Measurements from ENCODE around the gene FASTK. TPM values are rescaled to one million over a fixed set of nuclear protein-coding genes. Genes with fewer than 3 reads are reported as not detected.

FASTK gene
- total and polyA plus RNA-seq, 2 donors (not counting 3 experiments of a cell fraction or from before 2014, with no cell fraction given), result 73.3 to 113 TPM

GRCh38 chr7:151035902-151036301 lies 44.7 kb downstream of the FASTK start:
- DNase-seq (ENCODE audit: low read depth, low spot score), result no peak
- POLR2A ChIA-PET, result no interaction called here
- no peak overlapping the region for H3K4me2 ChIP-seq (ENCODE audit: insufficient read depth, low read length)
- H3K4me1 ChIP-seq (ENCODE audit: control insufficient read depth, extremely low read depth, insufficient read depth, low read length), result peaks cover 20% of the 10 kb centered on the region
- no peak overlapping the region for H3K9ac ChIP-seq (replicated peaks; ENCODE audit: extremely low read depth, insufficient read depth, low read length)
- no peak overlapping the region for H2AFZ ChIP-seq (ENCODE audit: low read depth, low read length)
- CTCF ChIA-PET, result interaction anchor here (1.3 to 1.7 kb wide), 2 partner anchors 17 to 28 kb away, joined by 3 to 4 read pairs; no protein-coding TSS in a partner anchor
- no peak overlapping the region for H3K27ac ChIP-seq (ENCODE audit: insufficient read depth, low read depth, low read length)
- no TSS peak for BruUV-seq (replicated peaks)
- H3K9me3 ChIP-seq (replicated peaks; ENCODE audit: control insufficient read depth, insufficient read depth, low read length), result no peaks in the 10 kb centered on the region
- peaks cover 0 to 17% of the 10 kb centered on the region in 2 experiments for H3K36me3 ChIP-seq (ENCODE audit: control insufficient read depth in 2 of 2, extremely low read depth in 1 of 2, insufficient read depth in 2 of 2, low read length in 2 of 2)
- H3K79me2 ChIP-seq (ENCODE audit: control insufficient read depth, insufficient read depth, low read length), result no peaks in the 10 kb centered on the region
- dilution Hi-C loops (cut with MboI; ENCODE audit: extremely low pct_ligation_motif_present, low sequenced_read_pairs), result no loop called here
- H3K4me3 ChIP-seq (replicated peaks in 1 of 3; ENCODE audit: insufficient read depth in 1 of 3, low read depth in 1 of 3, low read length in 3 of 3), result no peak overlapping the region
- TF ChIP-seq POLR2A (IDR thresholded peaks at IDR 0.05; ENCODE audit: low read depth, low read length), result no peak
- TF ChIP-seq CTCF (IDR thresholded peaks at IDR 0.05; ENCODE audit: extremely low read depth in 1 of 2, insufficient read depth in 1 of 2, low read depth in 1 of 2, low read length in 2 of 2), result no peak
- no peak for TF ChIP-seq EZH2 (IDR thresholded peaks at IDR 0.05; ENCODE audit: borderline replicate concordance, low read depth, low read length, severe bottlenecking)
- no peak for TF ChIP-seq FOS (IDR thresholded peaks at IDR 0.05; ENCODE audit: borderline replicate concordance, insufficient read depth, low read length)
- no peak for TF ChIP-seq MYC (IDR thresholded peaks at IDR 0.05; ENCODE audit: low read depth, low read length)
- no peak for TF ChIP-seq GATA2 (IDR thresholded peaks at IDR 0.05; ENCODE audit: insufficient read depth, insufficient read length, low read depth, low read length)
- no peak for TF ChIP-seq JUN (IDR thresholded peaks at IDR 0.05; ENCODE audit: borderline replicate concordance, insufficient read depth, insufficient read length, low read depth)
- TF ChIP-seq MAX (IDR thresholded peaks at IDR 0.05; ENCODE audit: insufficient read depth, insufficient read length), result no peak
- TF ChIP-seq POLR2AphosphoS5 (IDR thresholded peaks at IDR 0.05; ENCODE audit: insufficient read depth, low read depth, low read length), result no peak
- H4K20me1 ChIP-seq (replicated peaks; ENCODE audit: control insufficient read depth, extremely low read depth, insufficient read depth, low read length), result no peaks in the 10 kb centered on the region
- intact Hi-C loops (cut with micrococcal nuclease), result no loop called here
- no peaks in the 10 kb centered on the region for H3K9me1 ChIP-seq (replicated peaks; ENCODE audit: control insufficient read depth, extremely low read depth, insufficient read depth, low read length)
- FAIRE-seq, result no peak
- H3K27me3 ChIP-seq (ENCODE audit: control insufficient read depth in 2 of 2, insufficient read depth in 2 of 2, low read length in 2 of 2), result no peaks in the 10 kb centered on the region
